NCI-H128 (cell line): ENCODE results near the gene GSTM4.

Experiments used
- DNase-seq: peaks from one replicate; lab custom pipeline; 2025; ENCODE audit not compliant: unreplicated experiment; lab: John Stamatoyannopoulos, UW

The GSTM4 gene

GRCh38 chr1:109624201-109625010 lies 31.5 kb upstream of the GSTM4 start:
- DNase-seq, result peak; percentile 41

GRCh38 chr1:109625176-109625575 lies 30.7 kb upstream of the GSTM4 start:
- DNase-seq, result no peak

GRCh38 chr1:109625601-109626560 lies 30.0 kb upstream of the GSTM4 start:
- DNase-seq, result no peak

- no peak for DNase-seq
These were observed 29.1 kb upstream of the GSTM4 start for GRCh38 chr1:109626682-109627408.

GRCh38 chr1:109627692-109628399 lies 28.1 kb upstream of the GSTM4 start:
- DNase-seq, result no peak

GRCh38 chr1:109628540-109629321 lies 27.2 kb upstream of the GSTM4 start:
- no peak for DNase-seq

- no peak for DNase-seq
These were observed 26.4 kb upstream of the GSTM4 start for GRCh38 chr1:109629372-109630030.

- DNase-seq, result no peak
These were observed 25.6 kb upstream of the GSTM4 start for GRCh38 chr1:109630081-109630897.

- DNase-seq, result no peak
These were observed 24.9 kb upstream of the GSTM4 start for GRCh38 chr1:109630898-109631512.

- DNase-seq, result no peak
These were observed 24.1 kb upstream of the GSTM4 start for GRCh38 chr1:109631513-109632505.

- DNase-seq, result peak; percentile 38
These were observed 23.1 kb upstream of the GSTM4 start for GRCh38 chr1:109632671-109633346.

- no peak for DNase-seq
These were observed 21.6 kb upstream of the GSTM4 start for GRCh38 chr1:109634292-109634691.

GRCh38 chr1:109634771-109635750 lies 20.8 kb upstream of the GSTM4 start:
- no peak for DNase-seq

GRCh38 chr1:109635862-109636200 lies 20.1 kb upstream of the GSTM4 start:
- DNase-seq, result no peak
